GM19452 (cell line): ENCODE data around the gene FN1.
"Not testable (repeated sequence)": the region's sequence is repeated elsewhere in the genome, so short reads cannot be mapped to it uniquely, and the experiment has no call there.

Experiments
- ATAC-seq: cut with Tn5 transposase; IDR thresholded peaks from one replicate; pipeline ENCODE4 v1.9.1; 2021; ENCODE audit not compliant: unreplicated experiment

FN1 gene

DNA sequence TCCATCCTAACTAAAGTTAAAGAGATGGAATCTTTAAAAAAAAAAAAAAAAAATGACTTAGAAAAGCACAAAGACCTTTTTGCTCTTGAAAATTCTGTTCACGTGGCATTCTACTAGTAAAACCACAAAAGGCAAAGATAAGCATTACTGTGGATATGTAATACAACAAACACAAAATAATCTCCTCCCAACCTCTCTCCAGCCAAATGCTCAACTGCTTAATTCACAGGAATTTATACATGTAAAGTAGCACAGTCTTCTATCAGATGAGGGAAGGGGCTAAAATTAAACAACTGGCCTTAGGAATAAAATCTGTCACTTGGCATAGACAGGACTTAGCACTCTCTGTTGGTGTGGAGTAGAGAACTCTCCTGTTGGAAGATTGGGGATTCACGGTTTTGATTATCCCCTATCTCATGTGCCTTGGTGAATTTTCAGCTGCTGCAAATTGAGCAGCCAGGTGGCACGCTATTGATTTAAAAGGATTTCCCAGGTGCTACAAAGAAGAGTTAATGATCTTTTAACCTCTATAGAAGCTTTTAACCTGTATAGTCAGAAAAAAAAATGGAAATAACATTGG, 66.6 kb downstream of the FN1 start:
- ATAC-seq: no peak

GRCh38 chr2:215368493-215368809, 67.4 kb downstream of the FN1 start:
- ATAC-seq: no peak

- no peak for ATAC-seq
Measured at GRCh38 chr2:215367662-215368492, 68.0 kb downstream of the FN1 start.

GRCh38 chr2:215366440-215367032, 69.3 kb downstream of the FN1 start:
- no peak for ATAC-seq

GRCh38 chr2:215365184-215365658, 70.6 kb downstream of the FN1 start:
- peak; percentile 62 for ATAC-seq

DNA sequence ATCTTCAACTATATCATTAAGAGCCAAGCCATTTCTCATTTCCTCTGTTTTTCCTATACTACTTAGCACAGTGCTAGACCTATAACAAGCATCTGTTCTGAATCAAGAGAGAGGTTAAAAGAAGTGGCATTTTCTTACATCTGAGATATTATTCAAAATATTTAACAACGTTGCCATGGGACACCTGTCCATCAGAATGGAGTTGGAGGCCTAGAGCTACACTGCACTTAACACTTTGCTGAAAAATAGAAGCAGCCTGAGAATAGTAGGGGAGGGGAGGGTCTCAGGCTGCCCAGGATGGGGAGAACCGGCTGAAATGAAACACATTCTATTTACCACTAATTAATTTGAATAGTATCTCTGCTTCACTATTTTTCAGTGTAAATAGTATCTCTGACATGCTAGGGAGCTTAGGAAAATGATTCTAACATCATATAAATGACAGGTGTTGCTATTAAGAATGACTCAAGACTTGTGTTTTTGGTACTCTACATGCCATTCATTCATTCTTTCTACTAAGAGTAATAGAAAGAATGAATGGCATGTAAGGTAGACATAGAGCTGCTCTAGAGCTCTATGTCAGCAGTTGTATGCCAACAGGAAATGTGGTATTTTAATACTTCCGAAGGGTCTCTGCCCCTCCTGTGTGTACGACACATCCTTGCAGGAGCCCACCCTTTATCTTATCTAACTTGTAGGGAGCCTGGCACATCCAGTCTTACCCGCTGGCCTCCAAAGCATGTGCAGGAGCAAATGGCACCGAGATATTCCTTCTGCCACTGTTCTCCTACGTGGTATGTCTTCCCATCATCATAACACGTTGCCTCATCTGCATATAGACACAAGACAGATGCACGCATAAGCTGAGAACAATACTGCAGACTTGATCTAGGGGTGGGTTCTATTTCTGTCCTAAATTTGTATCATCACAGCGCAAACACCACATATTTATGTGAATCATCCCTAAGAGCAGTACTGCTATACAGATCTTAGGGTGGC, 71.4 kb downstream of the FN1 start:
- no peak for ATAC-seq

- ATAC-seq: no peak
Measured at GRCh38 chr2:215363461-215364156, 72.3 kb downstream of the FN1 start.

DNA sequence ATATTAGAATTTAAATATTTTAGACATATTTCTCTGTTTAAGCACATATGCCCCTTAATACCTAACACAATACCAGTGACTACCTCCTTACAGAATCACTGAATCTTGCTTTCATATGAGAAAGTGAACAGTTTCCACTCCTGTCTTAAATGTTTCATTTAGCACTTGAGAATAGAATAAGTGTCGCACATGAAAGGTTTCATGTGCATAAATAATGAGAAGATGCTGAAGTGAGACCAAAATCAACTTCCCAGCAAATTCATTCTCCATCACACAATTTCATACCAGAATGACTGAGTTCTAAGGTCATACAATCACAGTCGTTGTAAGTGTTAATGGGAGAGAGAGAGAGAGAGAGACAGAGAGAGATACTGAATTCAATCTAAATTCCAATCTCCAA, 72.8 kb downstream of the FN1 start:
- no peak for ATAC-seq

GRCh38 chr2:215362562-215362904, 73.3 kb downstream of the FN1 start:
- ATAC-seq: no peak

DNA sequence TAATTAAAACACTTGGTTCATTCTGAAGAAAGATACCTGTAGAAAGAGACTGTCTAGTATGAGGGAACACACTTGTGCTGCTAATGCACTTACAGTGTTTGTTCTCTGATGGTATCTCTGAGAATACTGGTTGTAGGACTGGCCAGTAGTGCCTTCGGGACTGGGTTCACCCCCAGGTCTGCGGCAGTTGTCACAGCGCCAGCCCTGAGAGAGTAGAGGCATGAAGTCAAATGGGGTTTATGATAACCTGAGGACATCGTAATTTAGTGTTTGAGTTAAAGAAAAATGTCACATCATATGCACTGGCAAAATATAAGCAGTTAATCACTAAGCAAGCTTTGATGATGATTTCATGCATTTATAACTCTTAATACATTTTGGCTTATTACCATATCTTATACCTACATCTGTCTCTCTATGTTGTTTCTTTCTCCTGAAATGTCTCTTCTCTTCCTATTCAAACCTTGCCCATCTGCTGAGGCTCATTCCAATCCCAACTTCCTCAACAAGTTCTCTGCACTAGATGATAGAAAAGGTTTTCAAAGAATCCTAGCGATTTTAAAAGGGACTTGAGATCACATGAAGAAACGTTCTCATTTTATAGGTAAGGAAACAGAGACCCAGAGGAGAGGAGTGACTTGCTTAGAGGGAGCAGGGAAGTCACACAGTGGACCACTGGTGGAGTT, 73.8 kb downstream of the FN1 start:
- ATAC-seq: no peak

- no peak for ATAC-seq
Measured at GRCh38 chr2:215361211-215361875, 74.5 kb downstream of the FN1 start.

DNA sequence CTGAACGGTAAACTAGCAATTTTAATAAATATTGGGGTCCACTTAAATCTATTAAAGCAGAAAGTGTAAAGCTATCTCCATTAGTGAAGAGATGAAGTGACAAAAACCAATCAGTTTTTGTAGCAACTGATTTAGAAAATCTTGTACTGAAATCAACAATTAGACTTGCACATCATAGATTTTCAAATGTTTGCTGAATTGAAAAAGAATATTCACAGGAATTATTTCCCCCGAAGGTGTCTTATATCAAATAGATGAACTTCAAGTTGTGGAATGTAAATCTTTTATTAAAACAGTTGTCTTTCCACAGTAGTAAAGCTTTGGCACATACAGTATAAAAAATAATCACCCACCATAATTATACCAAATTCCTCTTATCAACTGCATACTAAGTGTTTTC, 75.3 kb downstream of the FN1 start:
- ATAC-seq: no peak

DNA sequence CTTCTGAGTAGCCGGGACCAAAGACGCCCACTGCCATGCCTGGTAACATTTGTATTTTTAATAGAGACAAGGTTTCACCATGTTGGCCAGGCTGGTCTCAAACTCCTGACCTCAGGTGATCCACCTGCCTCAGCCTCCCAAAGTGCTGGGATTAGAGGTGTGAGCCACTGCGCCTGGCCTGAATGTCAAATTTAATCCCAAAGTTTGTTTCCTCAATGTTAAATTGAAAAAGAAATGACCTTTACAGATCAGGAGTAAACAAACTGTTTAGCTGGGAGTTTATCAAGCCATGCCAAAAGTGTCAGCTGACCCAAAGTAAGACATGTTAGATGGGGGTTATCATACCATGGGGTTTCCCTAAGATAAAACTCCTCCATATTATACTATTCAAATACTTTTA, 75.8 kb downstream of the FN1 start:
- ATAC-seq: not testable (repeated sequence)

GRCh38 chr2:215359576-215359922, 76.3 kb downstream of the FN1 start:
- no peak for ATAC-seq

- ATAC-seq: no peak
Measured at GRCh38 chr2:215358891-215359575, 76.8 kb downstream of the FN1 start.

- no peak for ATAC-seq
Measured at GRCh38 chr2:215358312-215358845, 77.5 kb downstream of the FN1 start.

DNA sequence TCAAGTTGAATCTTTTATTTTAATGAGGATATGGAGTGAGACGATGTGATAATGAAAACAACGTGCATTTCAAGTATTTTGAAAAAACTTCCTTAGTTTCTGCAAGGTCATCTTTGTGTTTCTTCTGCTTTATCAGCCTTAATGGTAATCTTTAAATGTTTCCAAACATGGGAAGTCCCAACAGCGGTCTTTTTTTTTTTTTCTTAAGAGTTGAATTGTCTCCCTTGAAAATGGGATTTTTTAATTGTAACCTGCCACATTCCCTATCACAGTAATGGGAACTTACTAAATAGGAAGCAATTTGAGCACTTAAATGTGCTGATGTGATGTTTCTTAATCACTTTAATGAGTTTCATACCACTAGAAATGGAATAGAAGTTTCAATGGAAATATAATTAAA, 78.2 kb downstream of the FN1 start:
- ATAC-seq: no peak

DNA sequence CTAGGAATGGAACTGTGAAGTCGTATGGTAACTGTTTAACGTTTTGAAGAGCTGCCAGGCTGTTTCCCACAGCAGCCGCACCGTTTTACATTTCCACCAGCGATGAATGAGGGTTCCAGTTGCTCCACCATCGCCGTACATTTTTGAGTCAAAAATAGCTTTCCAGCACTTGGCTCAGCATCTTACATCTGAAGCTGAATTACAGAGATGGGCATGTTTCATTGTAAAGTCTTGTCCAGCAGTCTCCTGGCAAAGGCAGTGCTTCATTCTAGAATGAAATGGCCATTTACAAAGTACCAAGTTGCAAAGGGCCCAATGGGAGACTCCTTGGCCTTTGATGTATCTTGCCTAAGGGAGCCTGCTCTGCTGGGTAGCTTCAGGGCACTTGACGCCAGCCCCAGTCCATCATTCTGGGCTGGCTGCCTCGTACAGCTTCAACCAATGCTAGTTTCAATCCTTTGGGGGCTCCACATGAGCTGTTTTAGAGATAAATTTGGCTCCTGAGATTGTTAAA, 78.9 kb downstream of the FN1 start:
- ATAC-seq: no peak
